AG09309 (cell line): ENCODE measurements around the gene LGALS3BP.

Experiments
- DNase-seq: peaks from one replicate; pipeline ENCODE4 v3.0.0-alpha.2; 2010; ENCODE audit warnings: low read depth
- H3K4me3 ChIP-seq: 2 replicates; pipeline ENCODE4 v1.5.1; 2011; ENCODE audit warnings: mild to moderate bottlenecking, low read depth, low read length, moderate library complexity; ENCODE audit not compliant: control insufficient read depth
- TF ChIP-seq, protein P1 (sequence below): IDR thresholded peaks from 2 replicates; pipeline ENCODE4 v1.5.1; 2011; ENCODE audit warnings: mild to moderate bottlenecking, low read depth, low read length, inconsistent platforms; ENCODE audit not compliant: insufficient read depth, control insufficient read depth; ENCODE audit errors: missing control alignments

Gene LGALS3BP

DNA sequence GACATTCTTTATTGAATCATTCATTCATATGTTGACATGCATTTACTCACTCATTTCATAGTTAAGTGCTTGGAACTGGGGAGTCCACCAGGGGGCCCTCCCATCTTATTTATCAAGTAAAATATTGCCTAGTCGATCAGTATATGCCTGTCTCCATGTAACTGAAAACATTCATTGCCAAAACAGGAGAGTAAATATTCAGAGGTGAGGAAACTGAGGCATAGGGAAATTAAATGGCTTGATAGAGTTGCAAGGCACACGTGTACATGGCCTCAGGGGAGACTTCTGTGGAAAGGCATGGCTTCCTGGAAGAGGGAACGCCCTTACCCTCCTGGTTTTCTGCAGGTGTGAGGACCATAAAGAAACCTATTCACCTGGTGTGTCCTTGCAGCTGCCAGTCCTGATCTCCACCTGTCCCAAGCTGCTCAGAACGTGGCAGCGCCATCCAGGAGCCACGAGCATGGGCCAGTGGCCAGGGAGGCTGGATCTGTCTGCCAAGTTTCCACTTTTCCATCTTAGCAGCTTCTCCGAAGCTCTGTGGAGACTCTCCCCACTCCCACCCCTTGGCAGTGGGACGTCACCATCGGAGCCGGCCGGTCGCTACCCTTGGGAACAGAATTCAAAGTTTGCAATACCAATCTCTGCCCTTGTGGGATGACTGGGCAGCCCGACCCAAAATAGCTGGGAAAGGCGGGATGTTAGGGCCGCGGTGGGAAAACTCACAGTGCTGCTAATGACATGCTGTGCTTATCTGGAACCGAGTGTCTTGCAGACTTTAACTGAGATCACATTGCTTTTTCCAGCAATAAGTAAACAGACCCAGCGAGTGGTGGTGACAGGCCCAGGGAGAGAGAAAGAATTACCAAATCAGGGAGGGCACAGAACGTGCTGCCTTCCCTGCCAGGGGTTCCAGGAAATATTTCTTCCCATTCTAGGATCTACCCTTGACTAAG is 40.2 kb upstream of the LGALS3BP start:
- no peak overlapping the region for H3K4me3 ChIP-seq
- TF ChIP-seq, protein P1, sequence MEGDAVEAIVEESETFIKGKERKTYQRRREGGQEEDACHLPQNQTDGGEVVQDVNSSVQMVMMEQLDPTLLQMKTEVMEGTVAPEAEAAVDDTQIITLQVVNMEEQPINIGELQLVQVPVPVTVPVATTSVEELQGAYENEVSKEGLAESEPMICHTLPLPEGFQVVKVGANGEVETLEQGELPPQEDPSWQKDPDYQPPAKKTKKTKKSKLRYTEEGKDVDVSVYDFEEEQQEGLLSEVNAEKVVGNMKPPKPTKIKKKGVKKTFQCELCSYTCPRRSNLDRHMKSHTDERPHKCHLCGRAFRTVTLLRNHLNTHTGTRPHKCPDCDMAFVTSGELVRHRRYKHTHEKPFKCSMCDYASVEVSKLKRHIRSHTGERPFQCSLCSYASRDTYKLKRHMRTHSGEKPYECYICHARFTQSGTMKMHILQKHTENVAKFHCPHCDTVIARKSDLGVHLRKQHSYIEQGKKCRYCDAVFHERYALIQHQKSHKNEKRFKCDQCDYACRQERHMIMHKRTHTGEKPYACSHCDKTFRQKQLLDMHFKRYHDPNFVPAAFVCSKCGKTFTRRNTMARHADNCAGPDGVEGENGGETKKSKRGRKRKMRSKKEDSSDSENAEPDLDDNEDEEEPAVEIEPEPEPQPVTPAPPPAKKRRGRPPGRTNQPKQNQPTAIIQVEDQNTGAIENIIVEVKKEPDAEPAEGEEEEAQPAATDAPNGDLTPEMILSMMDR = peak; percentile 80
- no peak for DNase-seq

GRCh38 chr17:79019261-79019631 is 39.5 kb upstream of the LGALS3BP start:
- TF ChIP-seq, protein P1 = no peak
- no peak overlapping the region for H3K4me3 ChIP-seq
- no peak for DNase-seq

DNA sequence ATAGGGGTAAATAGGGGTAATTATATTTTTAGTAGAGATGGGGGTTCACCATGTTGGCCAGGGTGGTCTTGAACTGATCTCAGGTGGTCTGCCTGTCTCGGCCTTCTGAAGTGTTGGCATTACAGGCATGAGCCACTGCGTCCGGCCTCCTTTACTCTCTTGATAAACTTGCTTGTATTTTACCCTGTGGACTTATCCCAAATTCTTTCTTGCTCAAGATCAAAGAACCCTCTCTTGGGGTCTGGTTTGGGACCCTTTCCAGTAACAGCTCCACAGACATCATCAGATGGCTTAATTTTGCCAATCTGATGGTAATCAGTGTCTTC is 38.6 kb upstream of the LGALS3BP start:
- H3K4me3 ChIP-seq = no peak overlapping the region
- no peak for DNase-seq
- TF ChIP-seq, protein P1 = no peak

- DNase-seq = no peak
- TF ChIP-seq, protein P1 = no peak
- no peak overlapping the region for H3K4me3 ChIP-seq
Measured at GRCh38 chr17:79017546-79018369, 38.0 kb upstream of the LGALS3BP start.

DNA sequence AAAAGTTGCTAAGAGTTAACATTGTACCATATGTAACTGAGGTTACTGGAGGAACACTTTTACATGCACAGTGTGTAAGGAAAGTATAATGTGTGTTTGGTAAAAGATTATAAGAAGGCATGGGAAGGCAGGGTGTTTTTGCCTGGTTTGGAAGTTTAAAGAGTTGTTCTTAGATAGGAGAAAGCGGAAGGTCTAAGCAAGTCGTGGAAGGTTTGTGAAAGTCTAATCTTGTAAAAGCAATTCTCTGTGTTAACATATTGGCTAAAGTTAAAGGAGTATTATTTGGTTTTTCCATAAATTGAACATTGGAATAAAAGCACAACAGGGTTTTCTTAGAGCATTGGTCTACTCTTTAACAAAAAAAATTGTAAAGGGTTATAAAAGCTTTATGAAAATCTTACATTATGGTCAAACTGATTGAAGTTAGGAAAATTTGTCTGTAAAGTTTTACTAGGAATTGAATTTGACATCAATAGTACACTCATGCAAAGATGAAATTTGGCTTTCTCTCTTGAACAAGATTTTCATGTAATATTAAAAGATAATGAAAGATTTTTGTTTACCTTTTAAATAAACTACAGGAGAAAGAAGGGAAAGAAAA is 34.5 kb upstream of the LGALS3BP start:
- TF ChIP-seq, protein P1 = no peak
- no peak overlapping the region for H3K4me3 ChIP-seq

GRCh38 chr17:79012563-79013134 is 32.9 kb upstream of the LGALS3BP start:
- TF ChIP-seq, protein P1 = no peak
- no peak overlapping the region for H3K4me3 ChIP-seq

More for the DNA sequence above, 34.5 kb upstream of the LGALS3BP start:
- no peak for DNase-seq

More at GRCh38 chr17:79012563-79013134, 32.9 kb upstream of the LGALS3BP start:
- no peak for DNase-seq
